ENCODE data around the gene XYLT1.

DNA sequence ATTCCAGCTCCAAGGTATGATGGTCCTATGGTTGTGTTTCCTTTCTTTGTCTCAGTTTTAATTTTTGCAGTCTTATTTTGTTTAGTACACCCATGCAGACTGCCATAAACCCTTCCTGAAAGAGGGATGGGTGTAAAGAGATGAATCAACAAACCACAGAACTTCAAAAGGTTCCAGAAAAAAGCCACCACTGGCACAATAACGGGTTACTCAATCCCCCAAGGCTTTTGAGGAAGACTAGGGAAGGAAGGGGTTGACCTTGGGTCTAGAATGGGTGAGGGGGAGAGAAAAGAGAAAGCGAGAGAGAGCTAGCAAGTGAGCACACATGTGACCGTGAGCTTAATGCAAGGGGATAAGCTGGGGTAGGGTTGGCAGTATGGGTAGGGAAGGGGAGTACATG, 168.1 kb downstream of the XYLT1 start:
- TF ChIP-seq, protein P1, sequence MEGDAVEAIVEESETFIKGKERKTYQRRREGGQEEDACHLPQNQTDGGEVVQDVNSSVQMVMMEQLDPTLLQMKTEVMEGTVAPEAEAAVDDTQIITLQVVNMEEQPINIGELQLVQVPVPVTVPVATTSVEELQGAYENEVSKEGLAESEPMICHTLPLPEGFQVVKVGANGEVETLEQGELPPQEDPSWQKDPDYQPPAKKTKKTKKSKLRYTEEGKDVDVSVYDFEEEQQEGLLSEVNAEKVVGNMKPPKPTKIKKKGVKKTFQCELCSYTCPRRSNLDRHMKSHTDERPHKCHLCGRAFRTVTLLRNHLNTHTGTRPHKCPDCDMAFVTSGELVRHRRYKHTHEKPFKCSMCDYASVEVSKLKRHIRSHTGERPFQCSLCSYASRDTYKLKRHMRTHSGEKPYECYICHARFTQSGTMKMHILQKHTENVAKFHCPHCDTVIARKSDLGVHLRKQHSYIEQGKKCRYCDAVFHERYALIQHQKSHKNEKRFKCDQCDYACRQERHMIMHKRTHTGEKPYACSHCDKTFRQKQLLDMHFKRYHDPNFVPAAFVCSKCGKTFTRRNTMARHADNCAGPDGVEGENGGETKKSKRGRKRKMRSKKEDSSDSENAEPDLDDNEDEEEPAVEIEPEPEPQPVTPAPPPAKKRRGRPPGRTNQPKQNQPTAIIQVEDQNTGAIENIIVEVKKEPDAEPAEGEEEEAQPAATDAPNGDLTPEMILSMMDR (IDR thresholded peaks at IDR 0.05): no peak
- TF ChIP-seq ZFX (IDR thresholded peaks at IDR 0.05; ENCODE audit: borderline replicate concordance): no peak
